Kidney (tissue), 14 donors: ENCODE measurements around the gene CD276. TPM values are rescaled to one million over a fixed set of nuclear protein-coding genes. Genes with fewer than 3 reads are reported as not detected.

Source experiments
- DNase-seq, 5 donors: peaks; one replicate each; pipeline ENCODE4 v3.0.0-alpha.2; 2013 to 2020
- FAIRE-seq: peaks from 2 replicates; lab custom pipeline; 2012; peaks lifted over from hg19 to GRCh38; lab: Jason Lieb, UNC
- H3K27ac ChIP-seq, 2 donors: one replicate each; pipeline ENCODE4 v1.7.0; 2013; ENCODE audit warnings: low read depth in 2 of 2, low read length in 2 of 2, inconsistent platforms in 1 of 2
- H3K27me3 ChIP-seq: one replicate; pipeline ENCODE4 v1.7.1; 2013; ENCODE audit warnings: low read length, inconsistent platforms; ENCODE audit not compliant: control insufficient read depth, insufficient read depth
- H3K36me3 ChIP-seq, 3 donors: one replicate each; pipeline versions ENCODE4 v1.7.0 to v1.7.1; 2013; ENCODE audit warnings: low read length in 3 of 3, control low read depth in 1 of 3, inconsistent platforms in 1 of 3; ENCODE audit not compliant: insufficient read depth in 3 of 3, control insufficient read depth in 2 of 3
- H3K4me1 ChIP-seq, 3 donors: one replicate each; pipeline versions ENCODE4 v1.7.0 to v1.7.1; 2013; ENCODE audit warnings: low read length in 3 of 3, inconsistent platforms in 1 of 3, low read depth in 1 of 3; ENCODE audit not compliant: control insufficient read depth in 2 of 3, insufficient read depth in 2 of 3
- H3K4me3 ChIP-seq, 3 donors: one replicate each; pipeline versions ENCODE4 v1.7.0 to v1.8.1; 2013; ENCODE audit warnings: low read length in 3 of 3, control low read depth in 1 of 3, inconsistent platforms in 1 of 3
- H3K9ac ChIP-seq, 3 donors: one replicate each; pipeline versions ENCODE4 v1.7.0 to v1.7.1; 2013; ENCODE audit warnings: low read length in 3 of 3, control low read depth in 1 of 3, inconsistent platforms in 1 of 3
- H3K9me3 ChIP-seq, 3 donors: one replicate each; pipeline versions ENCODE4 v1.7.0 to v1.7.1; 2013; ENCODE audit warnings: low read length in 3 of 3, control low read depth in 1 of 3, inconsistent platforms in 1 of 3; ENCODE audit not compliant: control insufficient read depth in 2 of 3, insufficient read depth in 1 of 3
- intact Hi-C: fragments of 100-400 bp; cut with DNase I; formaldehyde crosslinking; loops from one replicate; pipeline ENCODE4 v1.11.1; 2022
- polyA plus RNA-seq: library from polyadenylated mRNA; stranded (reverse); fragments of 350-450 nt; fragmentation: Illumina TruSeq; extraction: RNeasy Lipid Tissue Mini Kit (QIAGEN cat#74804); gene quantifications from one replicate; pipeline ENCODE4 v1.2.3, GENCODE V29; 2014; ENCODE audit warnings: low read depth, low replicate concordance; ENCODE audit not compliant: insufficient read depth
- total RNA-seq: library from RNA; stranded (reverse); fragmentation: NEBNext Ultra II Directional; extraction: Animal tissue kit (Norgen Biotek cat#: 25700); gene quantifications from one replicate; pipeline ENCODE4 v1.2.1, GENCODE V29; 2021
- TF ChIP-seq, protein P1 (sequence below): IDR thresholded peaks from 3 replicates; pipeline ENCODE4 v1.5.1; 2012; ENCODE audit warnings: mild to moderate bottlenecking, moderate library complexity, borderline replicate concordance; ENCODE audit not compliant: insufficient read depth; ENCODE audit errors: extremely low read depth
- donor health status: control.
- donor health status: control.
- donor health status: control.
- donor health status: control.
- donor health status: control.
- donor health status: DM: yes; HTN: yes; CAD: no.
- donor health status: Normal renal cell carcinoma (clear cell type).

The CD276 gene
- total and polyA plus RNA-seq, 2 donors from 2014 or later = 25.0 to 31.5 TPM

- Histone ChIP-seq H3K4me1 (peaks cover 0 to 2% (median 0%) of the 10 kb centered on the region in 3 donors), H3K9me3 (no peaks in the 10 kb centered on the region), H3K27ac (no peak overlapping the region), H3K9ac (no peak overlapping the region), H3K4me3 (no peak overlapping the region), H3K27me3 (no peaks in the 10 kb centered on the region), H3K36me3 (no peaks in the 10 kb centered on the region)
- no peak for DNase-seq
- intact Hi-C loops = no loop called here
- FAIRE-seq = no peak
- TF ChIP-seq, protein P1, sequence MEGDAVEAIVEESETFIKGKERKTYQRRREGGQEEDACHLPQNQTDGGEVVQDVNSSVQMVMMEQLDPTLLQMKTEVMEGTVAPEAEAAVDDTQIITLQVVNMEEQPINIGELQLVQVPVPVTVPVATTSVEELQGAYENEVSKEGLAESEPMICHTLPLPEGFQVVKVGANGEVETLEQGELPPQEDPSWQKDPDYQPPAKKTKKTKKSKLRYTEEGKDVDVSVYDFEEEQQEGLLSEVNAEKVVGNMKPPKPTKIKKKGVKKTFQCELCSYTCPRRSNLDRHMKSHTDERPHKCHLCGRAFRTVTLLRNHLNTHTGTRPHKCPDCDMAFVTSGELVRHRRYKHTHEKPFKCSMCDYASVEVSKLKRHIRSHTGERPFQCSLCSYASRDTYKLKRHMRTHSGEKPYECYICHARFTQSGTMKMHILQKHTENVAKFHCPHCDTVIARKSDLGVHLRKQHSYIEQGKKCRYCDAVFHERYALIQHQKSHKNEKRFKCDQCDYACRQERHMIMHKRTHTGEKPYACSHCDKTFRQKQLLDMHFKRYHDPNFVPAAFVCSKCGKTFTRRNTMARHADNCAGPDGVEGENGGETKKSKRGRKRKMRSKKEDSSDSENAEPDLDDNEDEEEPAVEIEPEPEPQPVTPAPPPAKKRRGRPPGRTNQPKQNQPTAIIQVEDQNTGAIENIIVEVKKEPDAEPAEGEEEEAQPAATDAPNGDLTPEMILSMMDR = no peak
These were observed 5.0 kb upstream of the CD276 start for GRCh38 chr15:73679180-73679579.

DNA sequence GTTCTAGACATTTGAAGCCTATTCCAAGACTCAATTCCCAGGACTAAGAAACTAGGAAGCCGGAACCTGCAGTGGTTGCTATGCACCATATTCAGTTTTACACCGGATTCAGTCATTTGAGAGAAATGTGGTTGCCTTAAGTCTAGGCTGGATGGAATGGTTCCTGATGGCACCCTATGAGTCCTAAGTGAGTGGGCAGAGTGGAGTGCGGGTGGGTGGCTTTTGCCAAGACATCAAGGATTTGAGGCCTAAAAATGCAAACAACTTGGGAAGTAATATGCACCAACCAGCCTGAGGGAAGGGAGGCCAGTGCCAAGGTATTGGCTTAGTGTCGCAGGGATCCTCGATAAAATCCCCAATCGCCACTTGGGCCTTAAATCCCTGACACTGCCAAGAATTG is 4.2 kb upstream of the CD276 start:
- H3K36me3 ChIP-seq = no peaks in the 10 kb centered on the region
- H3K27ac ChIP-seq = no peak overlapping the region
- H3K4me1 ChIP-seq = peaks cover 0 to 5% (median 0%) of the 10 kb centered on the region in 3 donors
- FAIRE-seq = no peak
- TF ChIP-seq, protein P1 = no peak
- no peaks in the 10 kb centered on the region for H3K9me3 ChIP-seq
- no peak for DNase-seq
- intact Hi-C loops = no loop called here
- no peaks in the 10 kb centered on the region for H3K27me3 ChIP-seq
- H3K4me3 ChIP-seq = no peak overlapping the region
- no peak overlapping the region for H3K9ac ChIP-seq

DNA sequence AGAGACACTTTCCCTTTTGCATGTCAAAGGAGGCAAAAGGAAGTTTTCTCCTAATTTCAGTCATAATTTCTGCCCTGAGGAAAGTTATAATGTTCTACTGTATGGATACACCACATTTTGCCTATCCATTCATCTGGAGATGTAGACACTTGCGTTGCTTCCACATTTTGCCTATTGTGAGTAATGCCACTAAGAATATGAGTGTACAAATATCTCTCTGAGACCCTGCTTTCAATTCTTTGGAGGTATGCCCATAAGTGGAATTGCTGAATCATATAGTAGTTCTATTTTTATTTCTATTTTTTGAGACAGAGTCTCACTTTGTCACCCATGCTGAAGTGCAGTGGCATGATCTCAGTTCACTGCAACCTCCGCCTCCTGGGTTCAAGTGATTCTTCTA is 3.6 kb upstream of the CD276 start:
- no peak overlapping the region for H3K4me3 ChIP-seq
- intact Hi-C loops = no loop called here
- no peaks in the 10 kb centered on the region for H3K36me3 ChIP-seq
- H3K9ac ChIP-seq = no peak overlapping the region
- TF ChIP-seq, protein P1 = no peak
- H3K27ac ChIP-seq = no peak overlapping the region
- DNase-seq (no peak), FAIRE-seq (no peak)
- H3K27me3 ChIP-seq = no peaks in the 10 kb centered on the region
- H3K9me3 ChIP-seq = no peaks in the 10 kb centered on the region
- peaks cover 0 to 5% (median under 1%) of the 10 kb centered on the region in 3 donors for H3K4me1 ChIP-seq

DNA sequence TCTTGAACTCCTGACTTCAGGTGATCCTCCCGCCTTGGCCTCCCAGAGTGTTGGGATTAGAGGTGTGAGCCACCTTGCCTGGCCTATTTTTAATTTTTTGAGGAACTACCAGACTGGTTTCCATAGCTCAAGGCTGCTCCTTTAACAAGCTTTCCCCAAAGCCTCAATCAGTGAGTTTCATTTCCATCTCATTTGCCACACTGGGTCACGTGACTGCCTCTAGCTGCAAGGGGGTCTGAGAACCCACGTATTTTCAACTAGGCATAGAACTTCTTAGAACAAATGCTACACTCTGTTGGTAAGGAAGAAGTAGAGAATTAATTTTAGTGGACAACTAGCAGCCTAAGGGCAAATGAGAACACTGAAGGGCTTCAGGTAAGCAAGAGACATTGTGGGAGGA is 3.1 kb upstream of the CD276 start:
- Histone ChIP-seq H3K9ac (no peak overlapping the region), H3K27ac (no peak overlapping the region), H3K4me1 (peaks cover 0 to 6% (median 6%) of the 10 kb centered on the region in 3 donors), H3K27me3 (no peaks in the 10 kb centered on the region), H3K36me3 (no peaks in the 10 kb centered on the region), H3K9me3 (no peaks in the 10 kb centered on the region), H3K4me3 (no peak overlapping the region)
- FAIRE-seq (no peak), DNase-seq (no peak)
- intact Hi-C loops = no loop called here
- TF ChIP-seq, protein P1 = no peak
